Breast epithelium (tissue), 3 donors: ENCODE results near the gene SPTSSB.

Source experiments
- CTCF ChIP-seq, 3 donors: fragments of 450-650 bp; IDR thresholded peaks; one replicate each; pipeline ENCODE4 v1.5.1; 2016 to 2017; ENCODE audit warnings: antibody characterized with exemption in 3 of 3, mild to moderate bottlenecking in 3 of 3, moderate library complexity in 3 of 3
- POLR2A ChIP-seq: fragments of 450-650 bp; IDR thresholded peaks from one replicate; pipeline ENCODE4 v1.6.1; 2016; ENCODE audit warnings: antibody characterized with exemption, mild to moderate bottlenecking, moderate library complexity
- POLR2AphosphoS5 ChIP-seq, 3 donors: sonication (generic); formaldehyde crosslinking; IDR thresholded peaks; one replicate each; pipeline ENCODE4 v1.6.1; 2017; ENCODE audit warnings: antibody characterized with exemption in 3 of 3

- TF ChIP-seq POLR2AphosphoS5 (IDR thresholded peaks at IDR 0.05) (no peak), CTCF (IDR thresholded peaks at IDR 0.05) (no peak), POLR2A (no peak)
Measured at GRCh38 chr3:161323926-161324621, 47.2 kb downstream of the SPTSSB start.
